OCI-LY7 (cell line): ENCODE measurements around the gene NTM. TPM values are rescaled to one million over a fixed set of nuclear protein-coding genes. Genes with fewer than 3 reads are reported as not detected.

ENCODE experiments used
- BruUV-seq: library from RNA; stranded (reverse); fragments of 400-500 nt; replicated peaks from 2 replicates; lab custom pipeline; 2021; lab: Mats Ljungman, UMichigan
- CTCF ChIA-PET: fragments of 300-600 bp; sonication (Branson Sonifier 250); formaldehyde crosslinking; loops from one replicate; lab custom pipeline; 2022; ENCODE audit warnings: antibody characterized with exemption; ENCODE audit not compliant: unreplicated experiment; lab: Charles Lee
- POLR2A ChIA-PET: fragments of 300-600 bp; sonication (Branson Sonifier 250); formaldehyde crosslinking; loops from one replicate; lab custom pipeline; 2022; ENCODE audit warnings: antibody characterized with exemption; lab: Charles Lee
- DNase-seq: peaks from one replicate; pipeline ENCODE4 v3.0.0-alpha.2; 2015; ENCODE audit warnings: low spot score
- H2AFZ ChIP-seq: fragments of 200-600 bp; sonication (generic), shearing (Covaris generic); 2 replicates; pipeline ENCODE4 v1.6.1; 2014; ENCODE audit warnings: mild to moderate bottlenecking, antibody characterized with exemption, low read length, moderate library complexity
- H3K27ac ChIP-seq: fragments of 200-600 bp; sonication (generic); 2 replicates; pipeline ENCODE4 v1.5.1; 2014; ENCODE audit warnings: mixed run types, low read depth, mild to moderate bottlenecking, moderate library complexity, low read length, inconsistent platforms; ENCODE audit not compliant: poor library complexity, severe bottlenecking
- H3K36me3 ChIP-seq: fragments of 200-600 bp; sonication (generic); 2 replicates; pipeline ENCODE4 v1.6.1; 2014; ENCODE audit warnings: mild to moderate bottlenecking, antibody characterized with exemption, low read length, moderate library complexity, mixed read lengths; ENCODE audit not compliant: insufficient read depth
- H3K4me1 ChIP-seq: fragments of 200-600 bp; sonication (generic); 2 replicates; pipeline ENCODE4 v1.5.1; 2014; ENCODE audit warnings: mild to moderate bottlenecking, low read length; ENCODE audit not compliant: insufficient read depth, poor library complexity, severe bottlenecking
- H3K4me2 ChIP-seq: fragments of 200-600 bp; sonication (generic); 2 replicates; pipeline ENCODE4 v1.6.1; 2014; ENCODE audit warnings: mild to moderate bottlenecking, low read length
- H3K4me3 ChIP-seq: fragments of 200-600 bp; sonication (generic); 2 replicates; pipeline ENCODE4 v1.5.1; 2014; ENCODE audit warnings: mild to moderate bottlenecking, low read depth, low read length; ENCODE audit not compliant: poor library complexity, severe bottlenecking
- H3K79me2 ChIP-seq: fragments of 200-600 bp; sonication (generic); 2 replicates; pipeline ENCODE4 v1.6.1; 2016; ENCODE audit warnings: low read depth, mild to moderate bottlenecking, low read length, moderate library complexity, mixed read lengths; ENCODE audit not compliant: insufficient read depth
- H3K9me2 ChIP-seq: fragments of 200-600 bp; sonication (generic); 2 replicates; pipeline ENCODE4 v1.6.1; 2016; ENCODE audit warnings: mild to moderate bottlenecking, low read length, mixed read lengths; ENCODE audit not compliant: insufficient read depth
- H3K9me3 ChIP-seq: fragments of 200-600 bp; sonication (generic); 2 replicates; pipeline ENCODE4 v1.6.1; 2014; ENCODE audit warnings: mild to moderate bottlenecking, mixed run types, low read length, mixed read lengths
- H4K20me1 ChIP-seq: fragments of 200-600 bp; sonication (generic); 2 replicates; pipeline ENCODE4 v1.6.1; 2014; ENCODE audit warnings: mild to moderate bottlenecking, antibody characterized with exemption, low read length, moderate library complexity, mixed read lengths; ENCODE audit not compliant: insufficient read depth
- CTCF ChIP-seq: fragments of 200-600 bp; sonication (generic); conservative IDR thresholded peaks from 2 replicates; pipeline ENCODE4 v1.5.1; 2014; ENCODE audit warnings: mild to moderate bottlenecking, antibody characterized with exemption, low read length, moderate library complexity, mixed read lengths
- EZH2phosphoT487 ChIP-seq: fragments of 200-600 bp; sonication (generic); IDR thresholded peaks from 2 replicates; pipeline ENCODE4 v1.6.1; 2018; ENCODE audit warnings: low read depth, borderline replicate concordance, mild to moderate bottlenecking, mixed run types, antibody characterized with exemption, low read length, moderate library complexity, mixed read lengths
- intact Hi-C: fragments of 100-400 bp; cut with micrococcal nuclease; formaldehyde crosslinking; loops from one replicate; pipeline ENCODE4 v1.10.0; 2022; ENCODE audit not compliant: unreplicated experiment
- total RNA-seq, 2 experiments: library from RNA; depleted of rRNA in 1 of 2; stranded (reverse); fragments of >200 nt in 1 of 2; shearing (Covaris generic) in 1 of 2; gene quantifications; 2 replicates each; pipeline ENCODE4 v1.2.3, GENCODE V29; 2014 to 2022

The NTM gene
- total RNA-seq, 2 experiments from 2014 or later = not detected

GRCh38 chr11:132125988-132126871, 755.8 kb downstream of the NTM start:
- POLR2A ChIA-PET = interaction anchor here (0.6 kb wide), 1 partner anchor 102 kb away, joined by 5 read pairs; no protein-coding TSS in a partner anchor
- intact Hi-C loops = no loop called here

GRCh38 chr11:132126973-132127899, 756.8 kb downstream of the NTM start:
- H3K4me2 ChIP-seq = no peak overlapping the region
- ChIA-PET POLR2A (no interaction called here), CTCF (interaction anchor here (1.0 kb wide), 1 partner anchor 432 kb away, joined by 3 read pairs; no protein-coding TSS in a partner anchor)
- no peak overlapping the region for H3K4me3 ChIP-seq
- no TSS peak for BruUV-seq
- H3K79me2 ChIP-seq = no peaks in the 10 kb centered on the region
- H3K36me3 ChIP-seq = no peaks in the 10 kb centered on the region
- intact Hi-C loops = no loop called here
- no peaks in the 10 kb centered on the region for H3K9me3 ChIP-seq
- H2AFZ ChIP-seq = no peak overlapping the region
- H3K9me2 ChIP-seq = no peaks in the 10 kb centered on the region
- TF ChIP-seq CTCF (0 out of 2 replicates have a peak, but pooled peaks have one; percentile 42), EZH2phosphoT487 (no peak)
- H3K4me1 ChIP-seq = no peaks in the 10 kb centered on the region
- DNase-seq = no peak
- H4K20me1 ChIP-seq = no peaks in the 10 kb centered on the region
- no peak overlapping the region for H3K27ac ChIP-seq

More at GRCh38 chr11:132125988-132126871, 755.8 kb downstream of the NTM start:
- Histone ChIP-seq H3K4me1 (no peaks in the 10 kb centered on the region), H3K27ac (no peak overlapping the region), H3K4me2 (no peak overlapping the region), H3K9me2 (no peaks in the 10 kb centered on the region), H3K4me3 (no peak overlapping the region), H3K79me2 (no peaks in the 10 kb centered on the region), H4K20me1 (no peaks in the 10 kb centered on the region), H3K9me3 (no peaks in the 10 kb centered on the region), H2AFZ (no peak overlapping the region), H3K36me3 (no peaks in the 10 kb centered on the region)
- no peak for TF ChIP-seq EZH2phosphoT487
- TF ChIP-seq CTCF = no peak
- CTCF ChIA-PET = interaction anchor here (1.0 kb wide), 1 partner anchor 431 kb away, joined by 3 read pairs; no protein-coding TSS in a partner anchor
- BruUV-seq = no TSS peak
- no peak for DNase-seq
